ENCODE results near the gene LUZP2. TPM values are rescaled to one million over a fixed set of nuclear protein-coding genes. Genes with fewer than 3 reads are reported as not detected.

LUZP2 gene
- total RNA-seq, 1 experiment from 2014 or later: 3.8 TPM

- no peak for TF ChIP-seq AR (CRISPR knock-in tag; IDR thresholded peaks at IDR 0.05)
- TF ChIP-seq ZBTB21 (CRISPR knock-in tag; IDR thresholded peaks at IDR 0.05; ENCODE audit: borderline replicate concordance): no peak
- TF ChIP-seq EMX1 (CRISPR knock-in tag; IDR thresholded peaks at IDR 0.05): no peak
- no peak for TF ChIP-seq TCF7 (CRISPR knock-in tag; IDR thresholded peaks at IDR 0.05; ENCODE audit: low read depth)
These were observed 97.5 kb downstream of the LUZP2 start (continued) for GRCh38 chr11:24594401-24594800.

- no peak overlapping the region for H3K4me3 Mint-ChIP-seq
- ATAC-seq (no peak), DNase-seq (ENCODE audit: low spot score) (no peak)
- CTCF ChIA-PET: no interaction called here
- no peaks in the 10 kb centered on the region for H3K9me3 Mint-ChIP-seq
- no peaks in the 10 kb centered on the region for H3K27me3 Mint-ChIP-seq (ENCODE audit: low read depth)
- TF ChIP-seq ZNF423 (CRISPR knock-in tag; IDR thresholded peaks at IDR 0.05) (no peak), ZSCAN18 (CRISPR knock-in tag; IDR thresholded peaks at IDR 0.05) (no peak)
- POLR2A ChIA-PET: no interaction called here
- H3K4me1 Mint-ChIP-seq: no peaks in the 10 kb centered on the region
- H3K27ac Mint-ChIP-seq: no peak overlapping the region
- no peaks in the 10 kb centered on the region for H3K36me3 Mint-ChIP-seq
These were observed 101.8 kb downstream of the LUZP2 start for GRCh38 chr11:24598641-24599040.

GRCh38 chr11:24609192-24610119, 112.6 kb downstream of the LUZP2 start:
- Mint-ChIP-seq H3K4me3 (no peak overlapping the region), H3K9me3 (no peaks in the 10 kb centered on the region), H3K27ac (no peak overlapping the region), H3K4me1 (peaks cover 7% of the 10 kb centered on the region), H3K36me3 (no peaks in the 10 kb centered on the region), H3K27me3 (ENCODE audit: low read depth) (no peaks in the 10 kb centered on the region)
- ChIA-PET CTCF (no interaction called here), POLR2A (no interaction called here)
- DNase-seq (ENCODE audit: low spot score) (no peak), ATAC-seq (no peak)
- no peak for TF ChIP-seq E2F4 (CRISPR knock-in tag; IDR thresholded peaks at IDR 0.05; ENCODE audit: borderline replicate concordance, low read depth)
- no peak for TF ChIP-seq GTF2I (CRISPR knock-in tag; conservative IDR thresholded peaks at IDR 0.05)
- no peak for TF ChIP-seq CBFB (CRISPR knock-in tag; IDR thresholded peaks at IDR 0.05; ENCODE audit: low read depth)

GRCh38 chr11:24615451-24616160, 118.8 kb downstream of the LUZP2 start:
- DNase-seq (ENCODE audit: low spot score) (no peak), ATAC-seq (no peak)
- H3K27ac Mint-ChIP-seq: no peak overlapping the region
- H3K4me3 Mint-ChIP-seq: no peak overlapping the region
- H3K4me1 Mint-ChIP-seq: peaks cover 7% of the 10 kb centered on the region
- POLR2A ChIA-PET: no interaction called here
- no peaks in the 10 kb centered on the region for H3K36me3 Mint-ChIP-seq
- no peaks in the 10 kb centered on the region for H3K27me3 Mint-ChIP-seq (ENCODE audit: low read depth)
- no peaks in the 10 kb centered on the region for H3K9me3 Mint-ChIP-seq
- CTCF ChIA-PET: no interaction called here
- TF ChIP-seq ATF3 (CRISPR knock-in tag; conservative IDR thresholded peaks at IDR 0.05): no peak
- TF ChIP-seq ZNF396 (CRISPR knock-in tag; IDR thresholded peaks at IDR 0.05; ENCODE audit: borderline replicate concordance): no peak
- no peak for TF ChIP-seq ELF4 (CRISPR knock-in tag; IDR thresholded peaks at IDR 0.05; ENCODE audit: low read depth)
- TF ChIP-seq PRRX2 (CRISPR knock-in tag; IDR thresholded peaks at IDR 0.05): no peak
- no peak for TF ChIP-seq ATF2 (CRISPR knock-in tag; IDR thresholded peaks at IDR 0.05; ENCODE audit: borderline replicate concordance, low read depth)
- TF ChIP-seq ZNF532 (CRISPR knock-in tag; IDR thresholded peaks at IDR 0.05; ENCODE audit: borderline replicate concordance): no peak
